Stimulated activated naive CD8-positive, alpha-beta T cell treated with anti-CD3 and anti-CD28 coated beads, Interleukin-15, amount 100 ng/mL, for 72 hours (primary cell): Measurements from ENCODE around the gene GNG7.
"Not testable (repeated sequence)": the region's sequence is repeated elsewhere in the genome, so short reads cannot be mapped to it uniquely, and the experiment has no call there.

Experiments used
- ATAC-seq: fragments of 150-1000 bp; cut with Tn5 transposase; 2 replicates; pipeline ENCODE4 v1.10.0; 2021; ENCODE audit warnings: mild to moderate bottlenecking, moderate library complexity
- DNase-seq, 2 donors: peaks; one replicate each; pipeline ENCODE4 v3.0.0; 2021 to 2022
- H3K27ac Mint-ChIP-seq, 2 donors: one replicate each; pipeline ENCODE4 v1.8.0; 2022; ENCODE audit warnings: mild to moderate bottlenecking in 2 of 2, mixed read lengths in 2 of 2, moderate library complexity in 2 of 2
- H3K27me3 Mint-ChIP-seq: one replicate; pipeline ENCODE4 v1.8.0; 2022; ENCODE audit warnings: mixed read lengths
- H3K4me1 Mint-ChIP-seq: one replicate; pipeline ENCODE4 v1.8.0; 2022; ENCODE audit warnings: mild to moderate bottlenecking, mixed read lengths
- H3K4me3 Mint-ChIP-seq, 2 donors: one replicate each; pipeline ENCODE4 v1.8.0; 2022; ENCODE audit warnings: mild to moderate bottlenecking in 2 of 2, mixed read lengths in 2 of 2, moderate library complexity in 1 of 2
- H3K9me3 Mint-ChIP-seq, 2 donors: one replicate each; pipeline ENCODE4 v1.8.0; 2022; ENCODE audit warnings: mixed read lengths in 2 of 2

Gene GNG7

DNA sequence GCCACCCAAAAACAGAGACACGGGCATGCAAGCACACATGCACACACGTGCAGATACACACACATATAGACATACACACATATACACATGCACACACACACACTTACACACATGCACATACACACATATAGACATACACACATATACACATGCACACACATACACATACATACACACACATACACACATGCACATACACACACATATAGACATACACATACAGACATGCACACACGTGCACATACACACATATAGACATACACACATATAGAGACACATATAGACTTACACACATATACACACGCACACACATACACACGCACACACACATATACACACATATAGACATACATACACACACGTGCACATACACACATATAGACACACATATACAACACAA is 134.5 kb downstream of the GNG7 start:
- DNase-seq, result no peak
- no peak overlapping the region for H3K4me3 Mint-ChIP-seq
- no peak for ATAC-seq
- no peak overlapping the region for H3K27ac Mint-ChIP-seq
- H3K27me3 Mint-ChIP-seq, result no peaks in the 10 kb centered on the region
- H3K4me1 Mint-ChIP-seq, result peaks cover 21% of the 10 kb centered on the region
- peaks cover 9 to 11% of the 10 kb centered on the region in 2 donors for H3K9me3 Mint-ChIP-seq

DNA sequence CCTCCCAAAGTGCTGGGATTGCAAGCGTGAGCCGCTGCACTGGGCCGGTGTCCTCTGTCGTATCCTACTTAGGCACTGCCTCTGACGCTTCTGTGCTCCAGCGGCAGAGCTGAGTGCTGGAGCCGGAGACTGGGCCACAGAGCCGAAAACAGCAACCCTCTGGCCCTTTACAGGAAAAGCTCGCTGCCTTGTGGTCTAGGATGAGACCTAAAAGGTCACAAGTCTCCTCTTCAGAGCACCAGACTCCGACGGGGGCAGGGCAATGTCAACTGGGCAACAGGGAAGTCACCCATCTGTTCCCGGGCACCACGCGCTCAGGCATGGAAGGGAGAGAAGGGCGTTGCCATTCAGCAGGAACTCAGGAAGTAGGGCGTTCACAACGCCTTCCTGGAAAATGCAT is 134.9 kb downstream of the GNG7 start:
- DNase-seq, result no peak
- Mint-ChIP-seq H3K27ac (peak overlapping the region in 1 of 2 donors; percentile 7), H3K27me3 (no peaks in the 10 kb centered on the region), H3K4me3 (peak overlapping the region in 1 of 2 donors; percentile 34), H3K9me3 (peaks cover 9 to 11% of the 10 kb centered on the region in 2 donors), H3K4me1 (peaks cover 26% of the 10 kb centered on the region)
- no peak for ATAC-seq

DNA sequence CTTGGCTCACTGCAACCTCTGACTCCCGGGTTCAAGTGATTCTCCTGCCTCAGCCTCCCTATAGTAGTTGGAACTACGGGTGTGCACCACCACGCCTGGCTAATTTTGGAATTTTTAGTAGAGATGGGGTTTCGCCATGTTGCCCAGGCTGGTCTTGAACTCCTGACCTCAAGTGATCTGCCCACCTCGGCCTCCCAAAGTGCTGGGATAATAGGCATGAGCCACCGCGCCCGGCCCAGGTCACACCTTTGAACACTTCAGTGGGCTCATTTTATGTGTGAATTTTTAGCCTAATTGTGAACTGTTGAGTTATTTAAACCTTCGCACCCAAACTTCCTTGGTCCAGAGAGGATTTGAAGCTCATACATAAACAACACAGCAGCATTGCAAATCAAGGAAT is 138.9 kb downstream of the GNG7 start:
- ATAC-seq, H3K9me3 Mint-ChIP-seq, H3K4me3 Mint-ChIP-seq, H3K27ac Mint-ChIP-seq, H3K27me3 Mint-ChIP-seq, DNase-seq: not testable (repeated sequence)
- H3K4me1 Mint-ChIP-seq, result peaks cover 66% of the 10 kb centered on the region

DNA sequence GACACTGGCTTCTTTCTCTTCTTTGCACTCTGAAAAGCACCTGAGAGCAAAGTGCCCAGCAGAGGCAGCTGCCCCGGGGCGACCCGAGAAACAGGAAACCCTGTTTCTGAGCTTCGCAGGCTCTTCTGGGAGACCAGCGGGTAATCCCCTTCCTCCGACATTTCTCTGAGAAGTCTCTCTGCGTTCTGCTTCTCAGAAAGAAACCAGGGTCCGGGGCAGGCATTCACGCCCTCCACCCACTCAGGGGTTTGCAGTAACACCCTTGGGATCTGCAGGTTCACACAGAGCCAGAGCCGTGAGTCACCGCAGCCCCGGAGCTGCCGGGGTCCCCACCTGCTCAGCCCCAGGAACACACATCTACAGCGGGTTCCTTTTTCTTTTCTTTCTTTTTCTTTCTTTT is 140.6 kb downstream of the GNG7 start:
- DNase-seq (peak; percentile 79 to 89), ATAC-seq (peak; percentile 93)
- H3K27me3 Mint-ChIP-seq, result no peaks in the 10 kb centered on the region
- peaks cover 68% of the 10 kb centered on the region for H3K4me1 Mint-ChIP-seq
- peak overlapping the region; percentile 89 to 90 for H3K4me3 Mint-ChIP-seq
- peak overlapping the region; percentile 96 to 98 for H3K27ac Mint-ChIP-seq
- no peaks in the 10 kb centered on the region for H3K9me3 Mint-ChIP-seq

DNA sequence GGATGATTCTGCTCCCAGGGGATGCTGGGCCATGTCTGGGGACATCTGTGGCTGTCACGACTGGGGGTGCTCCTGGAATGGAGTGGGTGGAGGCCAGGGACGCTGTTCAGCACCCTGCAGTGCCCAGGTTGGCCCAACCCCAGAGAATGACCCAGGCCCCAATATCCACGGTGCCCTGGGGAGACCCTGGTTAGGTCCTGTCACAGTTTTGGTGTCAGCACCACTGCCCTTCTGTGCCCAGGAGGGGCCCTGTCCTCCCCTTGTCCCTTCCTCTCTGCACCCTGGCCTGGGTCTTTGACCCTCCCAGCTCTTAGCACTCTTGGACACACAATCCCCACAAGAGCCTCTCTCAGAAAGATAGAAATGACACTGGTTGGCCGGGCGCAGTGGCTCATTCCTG is 141.3 kb downstream of the GNG7 start:
- peak overlapping the region; percentile 89 to 90 for H3K4me3 Mint-ChIP-seq
- ATAC-seq, result no peak
- no peak for DNase-seq
- H3K9me3 Mint-ChIP-seq, result no peaks in the 10 kb centered on the region
- H3K27ac Mint-ChIP-seq, result peak overlapping the region; percentile 8 to 96
- no peaks in the 10 kb centered on the region for H3K27me3 Mint-ChIP-seq
- H3K4me1 Mint-ChIP-seq, result peaks cover 75% of the 10 kb centered on the region

DNA sequence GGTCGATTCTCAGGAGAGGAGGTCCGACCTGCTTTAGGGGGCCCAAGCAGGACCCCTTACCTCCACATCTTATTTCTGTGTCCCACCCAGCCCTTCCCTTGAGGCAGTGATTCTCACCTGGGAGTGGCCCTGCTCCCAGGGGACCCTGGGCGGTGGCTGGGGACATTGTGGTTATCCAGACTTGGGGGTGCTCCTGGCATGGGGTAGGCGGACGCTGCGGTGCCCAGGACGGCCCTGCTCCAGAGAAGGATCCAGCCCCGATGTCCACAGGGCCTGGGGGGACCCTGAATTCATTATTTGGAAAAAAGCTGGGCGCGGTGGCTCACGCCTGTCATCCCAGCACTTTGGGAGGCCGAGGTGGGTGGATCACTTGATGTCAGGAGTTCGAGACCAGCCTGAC is 142.1 kb downstream of the GNG7 start:
- H3K4me3 Mint-ChIP-seq, result peak overlapping the region; percentile 3 to 90
- H3K4me1 Mint-ChIP-seq, result peaks cover 84% of the 10 kb centered on the region
- no peaks in the 10 kb centered on the region for H3K9me3 Mint-ChIP-seq
- H3K27me3 Mint-ChIP-seq, result no peaks in the 10 kb centered on the region
- ATAC-seq (no peak), DNase-seq (no peak)
- peak overlapping the region in 1 of 2 donors; percentile 93 for H3K27ac Mint-ChIP-seq

DNA sequence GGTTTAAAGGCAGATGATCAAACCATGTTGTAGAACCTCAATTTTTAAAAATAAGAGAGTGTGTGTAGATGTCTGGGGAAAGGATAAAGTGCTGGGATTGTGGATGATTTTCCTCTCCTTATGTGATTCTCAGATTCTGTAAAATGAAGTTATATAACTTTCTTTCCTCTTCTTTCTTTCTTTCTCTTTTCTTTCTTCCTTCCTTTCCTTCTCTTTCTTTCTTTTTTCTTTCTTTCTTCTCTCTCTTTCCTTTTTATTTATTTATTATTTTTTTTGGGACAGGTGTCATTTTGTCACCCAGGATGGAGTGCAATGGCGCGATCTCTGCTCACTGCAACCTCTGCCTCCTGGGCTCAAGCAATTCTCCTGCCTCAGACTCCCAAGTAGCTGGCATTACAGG is 144.0 kb downstream of the GNG7 start:
- Mint-ChIP-seq H3K27ac (no peak overlapping the region), H3K9me3 (no peaks in the 10 kb centered on the region), H3K27me3 (no peaks in the 10 kb centered on the region), H3K4me1 (peaks cover 91% of the 10 kb centered on the region), H3K4me3 (peak overlapping the region in 1 of 2 donors; percentile 51)
- ATAC-seq, result no peak
- DNase-seq, result no peak

DNA sequence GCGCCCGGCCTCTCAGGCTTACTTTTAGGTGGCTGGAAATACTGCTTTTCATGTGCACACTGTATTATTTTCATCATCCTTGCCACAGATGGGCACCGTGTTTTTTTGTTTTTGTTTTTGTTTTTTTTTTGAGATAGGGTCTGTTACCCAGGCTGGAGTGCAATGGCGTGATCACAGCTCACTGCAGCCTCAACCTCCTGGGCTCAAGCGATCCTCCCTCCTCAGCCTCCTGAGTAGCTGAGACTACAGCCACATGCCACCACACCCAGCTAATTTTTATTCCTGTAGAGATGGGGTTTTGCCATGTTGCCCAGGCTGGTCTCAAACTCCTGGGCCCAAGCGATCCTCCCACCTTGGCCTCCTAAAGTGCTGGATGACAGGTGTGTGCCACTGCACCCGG is 144.4 kb downstream of the GNG7 start:
- not testable (repeated sequence) for ATAC-seq
- peak overlapping the region; percentile 46 to 51 for H3K4me3 Mint-ChIP-seq

DNA sequence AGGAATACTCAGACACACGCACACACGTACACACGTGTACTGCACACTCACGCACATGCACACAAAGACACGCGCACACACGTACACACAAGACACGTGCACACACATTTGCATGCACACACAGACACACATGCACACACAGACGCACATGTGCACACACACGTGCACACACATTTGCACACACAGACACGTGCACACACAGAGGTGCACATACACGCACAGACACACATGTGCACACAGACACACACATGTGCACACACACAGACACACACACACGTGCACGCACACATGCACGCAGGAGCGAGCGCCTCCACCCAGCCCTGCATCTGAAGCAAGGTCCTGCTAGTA is 145.4 kb downstream of the GNG7 start:
- DNase-seq (no peak), ATAC-seq (no peak)
- Mint-ChIP-seq H3K27ac (no peak overlapping the region), H3K4me3 (no peak overlapping the region), H3K9me3 (no peaks in the 10 kb centered on the region), H3K27me3 (no peaks in the 10 kb centered on the region), H3K4me1 (peaks cover 87% of the 10 kb centered on the region)

More for the DNA sequence above, 144.4 kb downstream of the GNG7 start:
- not testable (repeated sequence) for DNase-seq, H3K27ac Mint-ChIP-seq, H3K9me3 Mint-ChIP-seq, H3K27me3 Mint-ChIP-seq
- peaks cover 87% of the 10 kb centered on the region for H3K4me1 Mint-ChIP-seq

DNA sequence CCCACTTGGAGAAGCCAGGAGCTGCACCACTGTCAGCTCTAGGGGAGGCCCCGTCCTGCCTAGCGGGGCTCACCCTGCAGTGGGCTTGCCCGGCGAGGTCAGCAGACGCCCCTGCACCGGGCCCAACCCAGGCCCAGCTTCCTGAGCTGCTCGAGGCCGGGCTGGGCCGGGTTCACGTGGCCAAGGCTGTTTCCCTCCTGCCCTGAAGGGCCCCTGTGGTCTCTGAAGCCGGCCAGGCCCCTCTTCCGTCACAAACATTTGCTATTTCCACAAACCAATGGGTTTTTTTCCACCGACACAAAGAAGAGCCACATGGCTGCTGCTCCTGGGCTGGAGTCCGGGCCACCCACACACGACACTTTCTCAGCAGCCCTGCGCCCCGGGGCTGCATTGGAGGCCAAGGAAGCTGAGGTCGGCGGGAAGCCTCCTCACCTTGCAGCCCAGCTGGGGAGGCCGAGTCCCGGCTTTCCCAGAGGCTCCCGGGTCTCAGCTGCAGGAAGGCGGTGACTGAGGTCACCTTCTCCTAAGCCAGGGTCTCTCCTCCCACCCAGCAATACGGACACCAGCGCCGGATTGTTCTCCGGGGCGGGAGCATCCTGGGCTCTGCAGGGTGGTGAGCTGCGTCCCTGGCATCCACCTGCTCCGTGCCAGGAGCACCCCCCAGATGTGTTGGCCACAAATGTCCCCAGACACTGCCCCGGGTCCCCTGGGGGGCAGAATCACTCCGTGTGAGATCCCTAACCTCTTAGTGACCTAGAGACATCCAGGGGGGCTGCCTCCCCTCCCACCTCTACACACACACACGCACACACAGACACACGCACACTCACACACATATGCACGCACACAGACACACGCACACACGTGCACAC is 146.0 kb downstream of the GNG7 start:
- peaks cover 87% of the 10 kb centered on the region for H3K4me1 Mint-ChIP-seq
- no peak overlapping the region for H3K4me3 Mint-ChIP-seq
- no peaks in the 10 kb centered on the region for H3K27me3 Mint-ChIP-seq
- no peak overlapping the region for H3K27ac Mint-ChIP-seq
- ATAC-seq (no peak), DNase-seq (no peak)
- no peaks in the 10 kb centered on the region for H3K9me3 Mint-ChIP-seq

DNA sequence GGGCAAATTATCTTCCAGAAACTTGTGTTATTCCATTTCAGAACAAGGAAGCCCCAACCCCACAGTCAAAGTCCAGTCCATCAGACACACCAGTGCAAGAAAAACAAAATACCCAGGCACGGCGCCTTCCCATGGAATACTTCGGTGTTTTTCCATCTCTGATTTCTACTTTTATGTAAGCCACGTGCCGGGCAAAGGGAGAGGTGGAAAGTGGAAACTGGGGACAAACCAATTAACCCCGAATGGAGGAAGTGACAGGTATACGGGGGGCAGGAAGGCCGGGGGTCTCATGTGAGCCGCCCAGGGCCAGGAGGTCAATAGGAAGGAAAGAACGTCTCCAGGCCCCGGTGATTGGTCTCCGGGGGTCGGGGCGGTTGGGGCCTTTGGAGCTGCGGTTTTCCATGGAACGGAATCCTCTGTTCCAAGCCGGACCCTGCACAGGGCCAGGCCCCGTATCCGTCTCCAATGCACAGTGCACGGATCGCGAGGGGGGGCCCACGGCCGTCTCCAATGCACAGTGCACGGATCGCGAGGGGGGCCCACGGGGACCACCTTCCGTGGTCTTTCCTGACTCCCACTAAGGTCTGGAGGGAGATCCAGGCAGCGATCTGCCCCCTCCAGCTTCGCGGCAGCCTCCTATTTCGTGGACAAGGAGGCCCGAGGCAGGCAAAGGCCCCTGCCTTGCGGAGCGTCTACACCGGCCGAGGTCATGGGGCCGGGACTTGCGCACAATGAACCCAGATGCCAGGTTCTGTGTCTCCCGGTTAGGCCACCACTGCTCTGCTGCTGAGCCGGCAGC is 146.9 kb downstream of the GNG7 start:
- DNase-seq (no peak), ATAC-seq (no peak)
- Mint-ChIP-seq H3K27me3 (no peaks in the 10 kb centered on the region), H3K27ac (no peak overlapping the region), H3K4me1 (peaks cover 86% of the 10 kb centered on the region), H3K9me3 (no peaks in the 10 kb centered on the region), H3K4me3 (no peak overlapping the region)

DNA sequence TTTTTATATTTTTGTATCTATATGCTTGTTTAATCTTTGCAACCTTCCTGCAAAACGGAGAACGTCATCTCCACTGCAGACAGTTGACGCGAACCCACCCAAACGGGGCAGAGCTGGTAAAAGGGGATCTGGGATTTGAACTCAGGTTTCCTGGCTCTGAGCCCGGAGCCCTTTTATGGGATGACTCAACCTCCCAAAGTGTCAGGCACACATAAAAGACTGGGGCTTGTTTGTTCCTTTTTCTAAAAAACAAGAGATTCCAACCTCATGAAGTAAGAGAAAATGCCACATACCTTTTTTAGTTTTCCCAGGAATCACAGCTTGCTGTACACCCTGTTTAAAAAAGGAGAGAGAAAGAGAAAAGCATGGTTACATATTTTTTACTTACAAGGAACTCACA is 147.6 kb downstream of the GNG7 start:
- Mint-ChIP-seq H3K27me3 (no peaks in the 10 kb centered on the region), H3K9me3 (no peaks in the 10 kb centered on the region), H3K4me3 (no peak overlapping the region), H3K4me1 (peaks cover 86% of the 10 kb centered on the region), H3K27ac (no peak overlapping the region)
- ATAC-seq (no peak), DNase-seq (no peak)

DNA sequence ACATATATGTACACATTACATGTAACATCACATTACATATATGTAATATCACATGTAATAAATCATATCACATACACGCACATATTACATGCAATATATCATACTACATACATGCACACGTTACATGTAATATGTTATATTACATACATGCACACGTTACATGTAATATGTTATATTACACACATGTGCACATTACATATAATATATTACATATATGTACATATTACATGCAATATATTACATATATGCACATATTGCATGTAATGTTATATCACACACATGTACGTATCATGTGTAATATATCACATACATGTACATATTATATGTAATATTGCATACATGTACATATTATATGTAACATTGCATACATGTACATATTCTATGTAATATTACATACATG is 149.0 kb downstream of the GNG7 start:
- Mint-ChIP-seq H3K27ac (no peak overlapping the region), H3K4me3 (no peak overlapping the region), H3K4me1 (peaks cover 84% of the 10 kb centered on the region), H3K27me3 (no peaks in the 10 kb centered on the region), H3K9me3 (no peaks in the 10 kb centered on the region)
- no peak for ATAC-seq
- DNase-seq, result no peak

DNA sequence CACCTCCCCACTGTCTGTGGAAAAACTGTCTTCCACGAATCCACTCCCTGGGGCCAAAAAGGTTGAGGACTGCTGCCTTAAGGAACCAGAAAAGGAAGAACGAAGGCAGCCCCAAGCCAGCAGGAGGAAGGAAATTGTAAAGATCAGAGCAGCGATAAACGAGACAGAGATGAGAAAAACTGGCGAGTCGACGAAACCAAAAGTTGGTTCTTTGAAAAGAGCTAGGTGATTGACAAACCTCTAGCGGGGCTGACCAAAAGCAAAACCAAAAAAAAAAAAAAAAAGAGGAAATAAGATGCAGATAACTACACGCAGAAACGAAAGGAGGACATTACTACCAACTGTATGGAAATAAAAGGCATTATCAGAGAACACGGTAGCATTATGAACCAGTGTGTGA is 149.6 kb downstream of the GNG7 start:
- ATAC-seq (peak; percentile 93), DNase-seq (peak; percentile 46 to 68)
- Mint-ChIP-seq H3K27ac (peak overlapping the region; percentile 43 to 74), H3K9me3 (no peaks in the 10 kb centered on the region), H3K27me3 (no peaks in the 10 kb centered on the region), H3K4me1 (peaks cover 77% of the 10 kb centered on the region), H3K4me3 (peak overlapping the region; percentile 68 to 83)

DNA sequence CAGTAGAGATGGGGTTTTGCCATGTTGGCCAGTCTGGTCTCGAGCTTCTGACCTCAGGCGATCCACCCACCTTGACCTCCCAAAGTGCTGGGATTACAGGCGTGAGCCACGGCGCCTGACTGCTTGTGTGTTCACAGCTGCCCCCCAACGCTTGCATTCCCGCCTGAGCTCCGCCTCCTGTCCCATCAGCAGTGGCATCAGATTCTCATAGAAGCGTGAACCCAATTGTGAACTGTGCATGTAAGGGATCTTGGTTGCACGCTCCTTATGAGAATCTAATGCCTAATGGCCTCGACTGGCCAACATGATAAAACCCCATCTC is 150.7 kb downstream of the GNG7 start:
- DNase-seq (no peak), ATAC-seq (no peak)
- Mint-ChIP-seq H3K27me3 (no peaks in the 10 kb centered on the region), H3K4me3 (no peak overlapping the region), H3K4me1 (peaks cover 74% of the 10 kb centered on the region), H3K9me3 (no peaks in the 10 kb centered on the region), H3K27ac (no peak overlapping the region)

DNA sequence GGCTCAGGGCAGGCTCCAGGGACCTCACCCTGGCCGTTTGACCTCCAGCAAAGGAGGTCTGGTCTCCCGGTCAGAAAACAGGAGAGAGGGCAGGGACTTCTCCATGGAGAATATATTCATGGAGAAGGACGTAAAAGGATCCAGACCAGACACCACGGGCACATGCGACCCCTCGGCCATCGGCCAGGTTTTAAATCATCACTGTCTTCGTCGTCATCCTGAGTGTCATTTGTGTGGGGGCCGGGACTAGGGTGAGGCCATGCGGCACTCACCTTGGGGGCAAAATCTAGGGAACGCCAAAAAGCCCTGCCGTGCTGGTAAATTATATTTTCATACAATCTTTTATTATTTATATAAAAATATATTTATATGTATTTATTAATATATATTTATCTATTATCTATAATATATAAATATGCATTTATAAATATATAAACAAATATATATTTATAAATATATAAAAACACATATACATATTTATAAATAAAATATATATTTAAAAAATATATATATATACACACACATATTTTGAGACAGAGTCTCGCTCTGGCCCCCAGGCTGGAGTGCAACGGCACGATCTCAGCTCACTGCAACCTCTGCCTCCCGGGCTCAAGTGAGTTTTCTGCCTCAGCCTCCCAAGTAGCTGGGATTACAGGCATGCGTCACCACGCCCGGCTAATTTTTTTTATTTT is 151.2 kb downstream of the GNG7 start:
- Mint-ChIP-seq H3K9me3 (no peaks in the 10 kb centered on the region), H3K27ac (no peak overlapping the region), H3K27me3 (no peaks in the 10 kb centered on the region), H3K4me3 (no peak overlapping the region), H3K4me1 (peaks cover 69% of the 10 kb centered on the region)
- ATAC-seq (no peak), DNase-seq (no peak)
